Colonic mucosa (tissue), 4 donors: ENCODE results near the gene ARHGAP12. TPM values are rescaled to one million over a fixed set of nuclear protein-coding genes. Genes with fewer than 3 reads are reported as not detected.

Experiments used
- DNase-seq: peaks from one replicate; pipeline ENCODE4 v3.0.0-alpha.2; 2020
- H3K27ac ChIP-seq: fragments of 200-600 bp; one replicate; pipeline ENCODE4 v1.8.0; 2021
- H3K27me3 ChIP-seq: fragments of 200-600 bp; one replicate; pipeline ENCODE4 v1.8.0; 2021
- H3K36me3 ChIP-seq: fragments of 200-600 bp; one replicate; pipeline ENCODE4 v1.8.0; 2021
- H3K4me1 ChIP-seq: fragments of 200-600 bp; one replicate; pipeline ENCODE4 v1.8.0; 2021; ENCODE audit warnings: mild to moderate bottlenecking
- H3K4me3 ChIP-seq: fragments of 200-600 bp; one replicate; pipeline ENCODE4 v1.8.0; 2021
- H3K9ac ChIP-seq, 2 donors: one replicate each; pipeline ENCODE4 v1.7.0; 2013; ENCODE audit warnings: control low read depth in 2 of 2, low read depth in 2 of 2, low read length in 2 of 2
- H3K9me3 ChIP-seq: fragments of 200-600 bp; one replicate; pipeline ENCODE4 v1.8.0; 2021
- CTCF ChIP-seq: fragments of 200-600 bp; IDR thresholded peaks from one replicate; pipeline ENCODE4 v1.8.0; 2022; ENCODE audit warnings: antibody characterized with exemption, mild to moderate bottlenecking
- intact Hi-C: fragments of 100-400 bp; cut with DNase I; formaldehyde crosslinking; loops from one replicate; pipeline ENCODE4 v1.14.1; 2022
- total RNA-seq, 2 donors: library from RNA; stranded (reverse); fragmentation: NEBNext Ultra II Directional in 1 of 2; extraction: Animal tissue kit (Norgen Biotek cat#: 25700) in 1 of 2; gene quantifications; one replicate each; pipeline ENCODE4 v1.2.1, GENCODE V29; 2021
- donor health status: healthy.
- donor health status: DM: no; HTN: no; CAD: no.
- donor health status: DM: no; HTN: no; CAD: no.

The ARHGAP12 gene
- total RNA-seq, 2 donors from 2014 or later: 25.1 to 43.9 TPM

- no peak for TF ChIP-seq CTCF
- H3K4me3 ChIP-seq: no peak overlapping the region
- no peak overlapping the region for H3K27ac ChIP-seq
- DNase-seq: no peak
- no peaks in the 10 kb centered on the region for H3K9me3 ChIP-seq
- H3K36me3 ChIP-seq: no peaks in the 10 kb centered on the region
- intact Hi-C loops: no loop called here
- no peak overlapping the region for H3K9ac ChIP-seq
- no peaks in the 10 kb centered on the region for H3K4me1 ChIP-seq
- no peaks in the 10 kb centered on the region for H3K27me3 ChIP-seq
Observed at GRCh38 chr10:31935678-31936077, 7.0 kb upstream of the ARHGAP12 start.

DNA sequence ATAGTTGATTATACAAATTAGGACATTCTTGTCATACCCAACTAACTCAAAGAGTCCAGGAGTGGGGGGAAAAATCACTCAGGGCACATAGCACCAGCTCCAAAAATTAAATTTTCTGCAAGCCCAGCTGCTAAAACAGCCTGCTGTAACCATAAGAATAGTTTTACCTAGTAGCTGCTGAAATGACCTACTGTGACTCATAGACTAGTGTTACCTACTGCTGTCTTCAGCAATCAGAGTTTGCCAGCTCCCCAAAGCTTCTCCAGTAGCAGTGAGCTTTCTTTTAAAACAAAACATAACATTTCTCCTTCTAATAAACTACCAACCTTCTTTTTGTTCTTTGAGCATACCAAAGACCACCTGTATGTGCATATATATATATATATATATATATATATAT, 4.2 kb upstream of the ARHGAP12 start:
- Histone ChIP-seq H3K27ac (no peak overlapping the region), H3K9ac (no peak overlapping the region), H3K4me1 (no peaks in the 10 kb centered on the region), H3K9me3 (no peaks in the 10 kb centered on the region), H3K27me3 (no peaks in the 10 kb centered on the region), H3K36me3 (no peaks in the 10 kb centered on the region), H3K4me3 (no peak overlapping the region)
- intact Hi-C loops: no loop called here
- TF ChIP-seq CTCF: no peak
- DNase-seq: no peak

- no peaks in the 10 kb centered on the region for H3K36me3 ChIP-seq
- no peak for DNase-seq
- no peaks in the 10 kb centered on the region for H3K9me3 ChIP-seq
- H3K27ac ChIP-seq: no peak overlapping the region
- H3K27me3 ChIP-seq: no peaks in the 10 kb centered on the region
- no peak overlapping the region for H3K4me3 ChIP-seq
- H3K4me1 ChIP-seq: no peaks in the 10 kb centered on the region
- intact Hi-C loops: no loop called here
- peak overlapping the region in 1 of 2 donors; percentile 94 for H3K9ac ChIP-seq
- TF ChIP-seq CTCF: no peak
Observed at GRCh38 chr10:31930856-31931255, 2.2 kb upstream of the ARHGAP12 start.

GRCh38 chr10:31930023-31930751, 1.6 kb upstream of the ARHGAP12 start:
- DNase-seq: peak; percentile 30
- no peaks in the 10 kb centered on the region for H3K4me1 ChIP-seq
- intact Hi-C loops: no loop called here
- no peaks in the 10 kb centered on the region for H3K36me3 ChIP-seq
- H3K4me3 ChIP-seq: peak overlapping the region; percentile 86
- H3K9ac ChIP-seq: peak overlapping the region; percentile 19 to 94
- H3K27ac ChIP-seq: peak overlapping the region; percentile 96
- TF ChIP-seq CTCF: no peak
- no peaks in the 10 kb centered on the region for H3K27me3 ChIP-seq
- H3K9me3 ChIP-seq: no peaks in the 10 kb centered on the region

GRCh38 chr10:31929261-31930022, 811 bp upstream of the ARHGAP12 start:
- TF ChIP-seq CTCF: no peak
- Histone ChIP-seq H3K4me1 (no peaks in the 10 kb centered on the region), H3K27ac (peak overlapping the region; percentile 96), H3K27me3 (no peaks in the 10 kb centered on the region), H3K4me3 (peak overlapping the region; percentile 86), H3K36me3 (no peaks in the 10 kb centered on the region), H3K9ac (peak overlapping the region; percentile 94 to 95), H3K9me3 (no peaks in the 10 kb centered on the region)
- peak; percentile 81 for DNase-seq
- intact Hi-C loops: no loop called here
